GM19467 (cell line): ENCODE data around the gene CIDEC.
"Not testable (repeated sequence)": the region's sequence is repeated elsewhere in the genome, so short reads cannot be mapped to it uniquely, and the experiment has no call there.

Experiments
- ATAC-seq: cut with Tn5 transposase; IDR thresholded peaks from one replicate; pipeline ENCODE4 v1.9.1; 2021; ENCODE audit warnings: mild to moderate bottlenecking, moderate library complexity; ENCODE audit not compliant: unreplicated experiment

CIDEC gene

DNA sequence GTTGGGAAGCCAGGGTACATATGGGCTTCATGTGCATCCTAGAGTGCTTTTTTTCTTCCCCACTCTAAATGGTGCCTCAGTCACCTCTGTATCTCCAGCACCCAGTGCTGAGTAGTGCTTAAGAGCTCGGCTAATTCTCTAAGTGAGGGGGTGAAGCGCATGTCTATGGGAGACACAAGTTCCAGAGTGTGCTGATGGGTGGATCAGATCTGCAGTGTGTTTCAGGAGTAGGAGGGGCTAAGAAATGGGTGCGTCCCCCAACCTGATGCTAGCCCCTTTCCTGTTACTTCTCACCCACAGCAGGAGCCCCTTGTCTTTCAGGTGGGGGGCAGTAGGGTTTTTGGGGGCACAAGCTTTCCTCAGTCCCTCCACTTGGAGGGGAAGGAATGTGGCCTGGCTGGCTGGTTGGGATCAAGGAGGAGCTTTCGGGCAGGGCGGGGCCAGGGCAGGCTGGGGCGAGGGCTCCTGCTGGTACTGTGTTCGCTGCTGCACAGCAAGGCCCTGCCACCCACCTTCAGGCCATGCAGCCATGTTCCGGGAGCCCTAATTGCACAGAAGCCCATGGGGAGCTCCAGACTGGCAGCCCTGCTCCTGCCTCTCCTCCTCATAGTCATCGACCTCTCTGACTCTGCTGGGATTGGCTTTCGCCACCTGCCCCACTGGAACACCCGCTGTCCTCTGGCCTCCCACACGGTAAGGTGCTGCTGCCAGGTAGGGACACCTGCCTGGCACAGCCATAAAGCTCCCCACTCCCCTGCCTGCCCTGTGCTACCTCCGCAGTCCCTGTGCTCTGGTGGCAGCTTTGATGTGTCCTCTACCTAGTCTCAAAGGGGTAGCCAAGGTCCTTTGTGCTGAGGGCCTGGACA lies 22.6 kb upstream of the CIDEC start, which contains the start of gene IL17RE:
Gene IL17RE (plus strand): TSS at position 477 of the 866 bp plus-strand sequence. CDS start 85 bp downstream, at position 562.
- ATAC-seq: no peak

- ATAC-seq: no peak
These were observed 21.9 kb upstream of the CIDEC start for GRCh38 chr3:9901967-9902366.

DNA sequence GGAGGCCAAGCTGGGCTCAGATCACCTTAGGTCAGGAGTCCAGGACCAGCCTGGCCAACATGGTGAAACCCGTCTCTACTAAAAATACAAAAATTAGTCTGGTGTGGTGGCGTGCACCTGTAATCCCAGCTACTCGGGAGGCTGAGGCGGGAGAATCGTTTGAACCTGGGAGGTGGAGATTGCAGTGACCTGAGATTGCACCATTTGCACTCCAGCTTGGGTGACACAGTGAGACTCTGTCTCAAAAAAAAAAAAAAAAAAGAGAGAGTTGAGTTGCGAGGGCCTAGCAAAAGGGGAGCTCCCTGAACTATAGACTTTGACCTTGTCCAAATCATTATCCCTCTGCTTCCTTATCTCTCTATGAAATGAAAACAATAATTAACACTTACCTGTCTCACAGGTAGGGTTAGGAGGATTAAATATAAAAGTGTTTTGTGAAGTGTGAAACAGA lies 20.9 kb upstream of the CIDEC start:
- not testable (repeated sequence) for ATAC-seq

- no peak for ATAC-seq
These were observed 19.3 kb upstream of the CIDEC start for GRCh38 chr3:9899289-9899791.

DNA sequence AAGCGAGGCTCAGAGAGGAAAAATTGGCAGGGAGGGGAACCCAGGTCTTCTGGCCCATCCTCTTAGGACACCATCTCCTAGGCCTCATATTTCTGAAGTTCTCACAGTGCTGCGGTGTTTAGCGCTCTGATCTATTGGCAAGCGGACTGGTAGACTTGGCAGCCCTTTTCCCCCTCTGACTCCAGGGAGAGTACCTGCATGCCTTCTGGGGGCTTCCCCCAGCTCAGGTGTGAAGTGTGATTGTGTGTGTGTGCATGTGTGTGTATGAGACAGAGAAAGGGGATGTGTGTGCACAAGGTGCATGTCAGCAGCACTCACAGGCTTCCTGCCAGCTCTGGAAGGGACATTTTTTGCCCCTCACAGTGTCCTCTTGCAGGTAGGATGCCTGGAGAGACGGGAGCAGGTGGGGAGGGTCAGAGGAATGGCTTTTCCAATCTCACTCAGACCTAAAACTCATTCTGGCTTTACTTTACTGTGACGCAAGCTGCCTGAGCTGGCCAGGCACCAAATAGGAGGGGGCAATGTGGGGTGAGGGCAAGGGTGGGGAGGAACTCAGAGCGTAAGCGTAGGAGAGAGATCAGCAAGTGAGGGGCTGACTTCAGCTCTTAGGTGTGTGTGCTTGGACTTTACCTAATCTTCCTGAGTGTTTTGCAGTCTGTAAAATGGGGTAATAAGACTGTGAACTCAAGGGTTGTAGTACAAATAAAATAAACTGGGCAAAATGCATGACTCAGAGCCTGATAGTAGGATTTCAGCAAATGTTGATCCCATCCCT lies 18.6 kb upstream of the CIDEC start:
- no peak for ATAC-seq

GRCh38 chr3:9897408-9898372 lies 17.6 kb upstream of the CIDEC start:
- ATAC-seq: peak; percentile 57

- ATAC-seq: not testable (repeated sequence)
These were observed 16.8 kb upstream of the CIDEC start for GRCh38 chr3:9896755-9897407.

DNA sequence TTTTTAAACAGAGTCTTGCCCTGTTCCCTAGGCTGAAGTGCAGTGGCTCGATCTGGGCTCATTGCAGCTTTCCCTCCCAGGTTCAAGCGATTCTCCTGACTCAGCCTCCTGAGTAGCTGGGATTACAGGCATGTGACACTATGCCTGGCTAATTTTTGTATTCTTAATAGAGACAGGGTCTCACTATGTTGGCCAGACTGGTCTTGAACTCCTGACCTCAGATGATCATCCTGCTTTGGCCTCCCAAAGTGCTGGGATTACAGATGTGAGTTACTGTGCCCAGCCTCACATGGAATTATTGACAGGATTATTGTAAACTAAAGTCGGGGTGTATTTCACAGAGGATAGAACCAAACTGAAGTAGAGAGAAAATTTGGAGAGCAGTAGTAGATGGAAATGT lies 15.7 kb upstream of the CIDEC start:
- ATAC-seq: not testable (repeated sequence)

GRCh38 chr3:9893739-9894138 lies 13.7 kb upstream of the CIDEC start:
- no peak for ATAC-seq

GRCh38 chr3:9891072-9891622 lies 11.1 kb upstream of the CIDEC start:
- no peak for ATAC-seq

DNA sequence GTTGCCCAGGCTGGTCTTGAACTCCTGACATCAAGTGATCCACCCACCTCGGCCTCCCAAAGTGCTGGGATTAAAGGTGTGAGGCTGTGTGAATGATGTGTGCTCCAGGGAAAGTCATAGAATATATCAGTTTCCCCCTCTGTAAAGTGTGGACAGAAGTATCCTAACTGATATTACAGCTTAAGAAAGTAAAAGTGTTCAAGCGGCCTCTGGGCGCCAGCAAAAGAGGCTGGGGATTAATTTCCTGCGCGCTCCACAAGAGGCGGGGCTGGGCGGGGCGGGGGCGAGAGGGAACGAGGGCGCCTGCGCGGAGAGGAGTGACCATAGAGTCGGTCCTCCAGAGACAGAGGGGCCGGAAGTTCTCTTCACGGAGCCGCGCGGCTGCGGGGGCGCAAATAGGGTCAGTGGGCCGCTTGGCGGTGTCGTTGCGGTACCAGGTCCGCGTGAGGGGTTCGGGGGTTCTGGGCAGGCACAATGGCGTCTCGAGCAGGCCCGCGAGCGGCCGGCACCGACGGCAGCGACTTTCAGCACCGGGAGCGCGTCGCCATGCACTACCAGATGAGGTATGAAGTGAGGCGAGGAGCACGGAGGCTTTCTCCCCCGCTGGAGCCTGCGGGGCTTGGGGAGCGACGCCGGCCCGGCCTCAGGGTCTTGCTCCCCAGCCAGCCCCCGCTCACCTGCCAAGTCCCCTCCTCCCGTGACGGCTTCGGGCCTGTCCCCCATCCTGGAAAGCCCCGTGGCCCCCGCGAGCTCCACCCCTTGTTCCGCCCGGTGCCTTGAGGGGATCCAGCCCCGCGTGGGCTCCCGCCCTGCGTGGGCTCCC lies 10.4 kb upstream of the CIDEC start, which contains the start of gene JAGN1:
Gene JAGN1 (plus strand): TSS at position 362 of the 823 bp plus-strand sequence. CDS start 113 bp downstream, at position 475.
- ATAC-seq: peak; percentile 74

GRCh38 chr3:9889405-9889804 lies 9.4 kb upstream of the CIDEC start:
- no peak for ATAC-seq

DNA sequence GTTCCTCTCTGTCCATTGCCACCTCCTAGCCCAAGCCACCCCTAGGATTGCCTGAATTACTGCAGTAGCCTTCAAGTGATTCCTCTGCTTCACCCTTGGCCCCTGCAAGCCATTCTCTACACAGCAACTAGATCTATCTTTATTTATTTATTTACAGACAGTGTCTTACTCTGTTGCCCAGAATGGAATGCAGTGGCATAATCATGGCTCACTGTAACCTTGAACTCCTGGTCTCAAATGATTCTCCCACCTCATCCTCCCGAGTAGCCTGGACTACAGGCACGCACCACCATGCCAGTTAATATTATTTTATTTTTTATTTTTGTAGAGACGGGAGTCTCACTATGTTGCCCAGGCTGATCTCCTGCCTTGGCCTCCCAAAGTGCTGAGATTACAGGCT lies 8.5 kb upstream of the CIDEC start:
- ATAC-seq: no peak

DNA sequence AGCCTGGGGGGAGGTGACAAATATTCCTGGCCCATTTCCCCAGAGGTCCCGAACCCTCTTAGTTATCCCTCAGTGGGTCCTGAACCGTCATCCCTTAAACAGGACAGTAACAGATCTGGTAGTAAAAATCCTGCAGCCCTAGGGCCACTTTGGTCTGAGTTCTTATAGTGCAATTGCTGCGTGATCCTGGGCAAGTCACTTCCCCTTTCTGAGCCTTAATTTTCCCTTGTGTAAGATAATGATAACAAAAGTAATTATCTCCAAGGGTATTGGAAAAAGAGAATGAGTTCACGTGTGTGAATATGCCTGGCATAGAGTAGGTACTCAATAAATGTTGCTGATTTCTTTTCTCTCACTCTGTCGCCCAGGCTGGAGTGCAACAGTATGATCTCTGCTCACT lies 7.4 kb upstream of the CIDEC start:
- no peak for ATAC-seq

DNA sequence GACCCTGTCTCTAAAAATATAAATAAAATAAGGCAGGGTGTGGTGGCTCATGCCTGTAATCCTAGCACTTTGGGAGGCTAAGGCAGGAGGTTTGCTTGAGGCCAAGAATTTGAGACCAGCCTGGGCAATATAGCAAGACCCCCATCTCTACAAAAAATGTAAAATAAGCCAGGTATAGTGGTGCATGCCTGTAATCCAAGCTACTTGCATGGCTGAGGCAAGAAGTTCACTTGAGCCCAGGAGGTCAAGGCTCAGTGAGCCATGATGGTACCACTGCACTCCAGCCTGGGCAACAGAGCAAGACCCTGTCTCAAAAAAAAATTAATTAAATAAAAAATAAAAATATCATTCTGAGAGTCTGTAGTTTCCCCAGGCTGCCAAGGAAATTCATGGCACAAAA lies 6.3 kb upstream of the CIDEC start:
- no peak for ATAC-seq

DNA sequence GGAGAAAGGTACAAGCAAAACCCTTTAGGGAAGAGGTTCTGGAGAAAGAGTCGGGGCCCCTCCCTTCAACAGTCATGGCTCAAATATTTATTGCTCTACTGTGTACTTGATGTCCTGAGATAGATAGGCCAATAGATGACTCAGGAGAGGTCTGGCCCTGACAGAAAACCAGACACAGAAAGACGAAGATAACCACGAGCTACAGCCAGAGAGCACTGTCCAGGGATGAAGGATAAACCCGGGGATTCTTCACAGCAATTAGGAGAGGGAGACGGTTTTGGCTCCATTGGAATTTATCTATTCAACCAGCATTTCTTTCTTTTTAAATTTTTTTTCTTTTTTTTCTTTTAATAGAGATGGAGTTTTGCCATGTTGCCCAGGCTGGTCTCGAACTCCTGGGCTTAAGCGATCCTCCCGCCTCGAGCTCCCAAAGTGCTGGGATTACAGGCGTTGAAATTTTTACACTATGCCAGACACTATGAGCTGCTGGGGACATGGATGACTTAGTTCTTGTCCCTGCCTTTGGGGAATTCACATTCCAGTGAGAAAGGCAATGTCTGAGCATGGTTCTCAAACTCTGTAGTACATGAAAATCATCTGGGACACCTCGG lies 4.6 kb upstream of the CIDEC start:
- ATAC-seq: no peak

GRCh38 chr3:9883706-9884554 lies 3.9 kb upstream of the CIDEC start:
- no peak for ATAC-seq
